ENCODE results near the gene TMEM214.

TMEM214 gene

GRCh38 chr2:27085673-27086089 is 52.9 kb downstream of the TMEM214 start:
- DNase-seq (ENCODE audit: extremely low spot score) = peak; percentile 44
- ChIA-PET POLR2A (no interaction called here), CTCF (interaction anchor here (0.6 to 9.6 kb wide), 16 partner anchors 12 to 217 kb away, joined by 3 to 105 read pairs (median 3); partner anchors contain the start of genes ABHD1, AGBL5 and MAPRE3)
- TF ChIP-seq, protein P1, sequence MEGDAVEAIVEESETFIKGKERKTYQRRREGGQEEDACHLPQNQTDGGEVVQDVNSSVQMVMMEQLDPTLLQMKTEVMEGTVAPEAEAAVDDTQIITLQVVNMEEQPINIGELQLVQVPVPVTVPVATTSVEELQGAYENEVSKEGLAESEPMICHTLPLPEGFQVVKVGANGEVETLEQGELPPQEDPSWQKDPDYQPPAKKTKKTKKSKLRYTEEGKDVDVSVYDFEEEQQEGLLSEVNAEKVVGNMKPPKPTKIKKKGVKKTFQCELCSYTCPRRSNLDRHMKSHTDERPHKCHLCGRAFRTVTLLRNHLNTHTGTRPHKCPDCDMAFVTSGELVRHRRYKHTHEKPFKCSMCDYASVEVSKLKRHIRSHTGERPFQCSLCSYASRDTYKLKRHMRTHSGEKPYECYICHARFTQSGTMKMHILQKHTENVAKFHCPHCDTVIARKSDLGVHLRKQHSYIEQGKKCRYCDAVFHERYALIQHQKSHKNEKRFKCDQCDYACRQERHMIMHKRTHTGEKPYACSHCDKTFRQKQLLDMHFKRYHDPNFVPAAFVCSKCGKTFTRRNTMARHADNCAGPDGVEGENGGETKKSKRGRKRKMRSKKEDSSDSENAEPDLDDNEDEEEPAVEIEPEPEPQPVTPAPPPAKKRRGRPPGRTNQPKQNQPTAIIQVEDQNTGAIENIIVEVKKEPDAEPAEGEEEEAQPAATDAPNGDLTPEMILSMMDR (IDR thresholded peaks at IDR 0.05; ENCODE audit: control extremely low read depth, extremely low read depth, low read depth, missing control alignments) = peak; percentile 68

DNA sequence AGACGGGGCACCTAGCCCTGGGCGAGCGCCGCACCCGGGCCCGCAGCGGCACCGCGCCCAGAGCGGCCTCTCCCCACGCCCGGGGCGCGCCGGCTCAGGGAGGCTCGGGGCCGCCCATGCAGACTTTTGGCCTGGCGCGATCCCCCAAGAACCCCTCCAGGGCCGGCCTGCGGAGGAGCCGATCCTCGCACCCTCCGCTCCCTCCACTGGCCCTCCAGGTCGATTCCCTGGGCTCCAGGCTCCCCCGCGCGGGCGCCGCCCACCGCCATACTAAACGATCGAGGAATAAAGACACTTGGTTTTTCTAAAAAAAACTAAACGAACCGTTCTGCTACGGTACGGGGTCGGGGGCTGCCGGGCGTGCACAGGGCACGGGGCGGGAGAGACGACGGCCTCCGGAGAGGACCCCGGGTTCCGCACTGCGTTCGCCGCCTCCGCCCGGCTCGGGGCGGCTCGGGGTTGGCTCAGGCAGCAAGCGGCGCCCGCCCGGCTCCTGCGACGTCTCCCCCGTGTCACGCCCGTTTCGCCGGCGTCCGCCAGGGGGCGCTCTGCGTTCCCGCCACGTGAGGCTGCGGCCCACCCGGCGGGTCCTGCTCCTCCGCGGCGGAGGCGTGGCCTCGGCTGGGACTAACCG is 53.4 kb downstream of the TMEM214 start:
- TF ChIP-seq, protein P1 (IDR thresholded peaks at IDR 0.05; ENCODE audit: control extremely low read depth, extremely low read depth, low read depth, missing control alignments) = peak; percentile 94
- POLR2A ChIA-PET = interaction anchor here (0.9 kb wide), 1 partner anchor 28 kb away, joined by 3 read pairs; no protein-coding TSS in a partner anchor
- CTCF ChIA-PET = interaction anchor here (0.7 to 9.6 kb wide), 24 partner anchors 12 to 231 kb away, joined by 3 to 105 read pairs (median 4); partner anchors contain the start of genes ABHD1, AGBL5, ATRAID and MAPRE3

DNA sequence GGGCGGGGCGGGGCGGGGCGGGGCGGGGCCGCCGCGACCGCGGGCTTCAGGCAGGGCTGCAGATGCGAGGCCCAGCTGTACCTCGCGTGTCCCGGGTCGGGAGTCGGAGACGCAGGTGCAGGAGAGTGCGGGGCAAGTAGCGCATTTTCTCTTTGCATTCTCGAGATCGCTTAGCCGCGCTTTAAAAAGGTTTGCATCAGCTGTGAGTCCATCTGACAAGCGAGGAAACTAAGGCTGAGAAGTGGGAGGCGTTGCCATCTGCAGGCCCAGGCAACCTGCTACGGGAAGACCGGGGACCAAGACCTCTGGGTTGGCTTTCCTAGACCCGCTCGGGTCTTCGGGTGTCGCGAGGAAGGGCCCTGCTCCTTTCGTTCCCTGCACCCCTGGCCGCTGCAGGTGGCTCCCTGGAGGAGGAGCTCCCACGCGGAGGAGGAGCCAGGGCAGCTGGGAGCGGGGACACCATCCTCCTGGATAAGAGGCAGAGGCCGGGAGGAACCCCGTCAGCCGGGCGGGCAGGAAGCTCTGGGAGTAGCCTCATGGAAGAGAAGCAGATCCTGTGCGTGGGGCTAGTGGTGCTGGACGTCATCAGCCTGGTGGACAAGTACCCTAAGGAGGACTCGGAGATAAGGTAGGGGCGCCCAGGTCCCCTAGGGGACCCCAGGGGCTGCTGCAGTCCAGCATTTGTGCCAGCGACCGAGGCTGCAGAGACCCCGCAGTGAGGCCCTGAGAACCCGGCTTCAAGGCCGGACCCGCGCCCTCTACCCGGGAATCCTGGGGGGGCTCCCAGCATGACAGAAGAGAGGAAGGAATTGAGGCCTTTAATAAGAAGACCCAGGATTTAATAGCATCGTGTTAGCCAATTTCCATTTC is 54.2 kb downstream of the TMEM214 start, which contains the start of gene KHK:
TSS of gene KHK (plus strand) at position 49 of the 870 bp plus-strand sequence. CDS start at position 537, 488 bp downstream.
- TF ChIP-seq, protein P1 (IDR thresholded peaks at IDR 0.05; ENCODE audit: control extremely low read depth, extremely low read depth, low read depth, missing control alignments) = no peak
- ChIA-PET CTCF (interaction anchor here (0.7 to 9.6 kb wide), 23 partner anchors 11 to 231 kb away, joined by 3 to 105 read pairs (median 4); partner anchors contain the start of genes AGBL5, ATRAID, MAPRE3 and OST4), POLR2A (interaction anchor here (0.9 kb wide), 2 partner anchors 27 to 28 kb away, joined by 3 read pairs; no protein-coding TSS in a partner anchor)
- DNase-seq (ENCODE audit: extremely low spot score) = peak; percentile 41

More for the DNA sequence above, 53.4 kb downstream of the TMEM214 start:
- DNase-seq (ENCODE audit: extremely low spot score) = peak; percentile 99

DNA sequence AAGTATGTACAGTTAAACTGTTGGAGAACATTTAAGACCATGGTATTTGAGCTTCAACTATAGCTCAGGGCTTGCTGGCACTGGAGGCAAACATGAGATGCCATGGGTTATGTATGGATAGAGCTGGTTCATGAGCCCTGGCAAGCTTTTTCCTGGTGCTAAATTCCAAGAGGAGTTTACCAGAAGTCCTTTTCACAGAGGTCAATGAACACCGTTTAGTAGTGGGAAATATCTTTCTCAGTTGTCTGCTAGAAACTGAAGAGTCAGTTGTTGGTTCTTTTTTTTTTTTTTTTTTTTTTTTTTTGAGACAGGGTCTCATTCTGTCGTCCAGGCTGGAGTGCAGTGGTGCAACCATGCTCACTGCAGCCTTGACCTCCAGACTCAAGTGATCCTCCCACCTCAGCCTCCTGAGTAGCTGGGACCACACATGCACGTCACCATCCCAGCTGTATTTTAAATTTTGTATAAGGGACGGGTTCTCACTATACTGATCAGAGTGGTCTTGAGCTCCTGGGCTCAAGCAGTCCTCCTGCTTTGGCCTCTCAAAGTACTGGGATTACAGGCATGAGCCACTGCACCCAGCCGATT is 55.2 kb downstream of the TMEM214 start:
- ChIA-PET POLR2A (interaction anchor here (0.9 kb wide), 1 partner anchor 38 kb away, joined by 4 read pairs; no protein-coding TSS in a partner anchor), CTCF (interaction anchor here (0.8 to 9.6 kb wide), 15 partner anchors 10 to 215 kb away, joined by 3 to 105 read pairs (median 5); partner anchors contain the start of genes AGBL5 and OST4)
- no peak for DNase-seq (ENCODE audit: extremely low spot score)
- TF ChIP-seq, protein P1 (IDR thresholded peaks at IDR 0.05; ENCODE audit: control extremely low read depth, extremely low read depth, low read depth, missing control alignments) = no peak

DNA sequence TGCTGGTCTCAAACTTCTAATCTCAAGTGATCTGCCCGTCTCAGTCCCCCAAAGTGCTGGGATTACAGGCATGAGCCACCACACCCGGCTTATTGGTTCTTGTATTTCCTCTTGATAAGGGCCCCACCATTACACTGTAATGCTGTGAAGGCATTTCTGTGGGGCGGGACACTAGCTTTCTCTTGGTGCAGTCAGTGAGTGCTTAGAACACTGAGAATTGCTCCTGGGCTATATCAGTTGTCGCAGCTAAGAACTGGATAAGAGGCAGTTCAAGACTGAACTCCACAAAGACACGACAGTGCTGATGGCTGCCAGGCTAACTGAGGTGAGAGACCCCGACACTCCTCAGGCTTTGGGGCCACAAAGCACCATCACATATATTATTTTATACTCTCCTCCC is 55.9 kb downstream of the TMEM214 start:
- CTCF ChIA-PET = interaction anchor here (1.0 to 9.6 kb wide), 9 partner anchors 9 to 191 kb away, joined by 3 to 105 read pairs (median 5); partner anchors contain the start of gene OST4
- TF ChIP-seq, protein P1 (IDR thresholded peaks at IDR 0.05; ENCODE audit: control extremely low read depth, extremely low read depth, low read depth, missing control alignments) = no peak
- DNase-seq (ENCODE audit: extremely low spot score) = no peak
- POLR2A ChIA-PET = interaction anchor here (0.9 kb wide), 1 partner anchor 38 kb away, joined by 4 read pairs; no protein-coding TSS in a partner anchor
